ENCODE data around the gene HTR2C. TPM values are rescaled to one million over a fixed set of nuclear protein-coding genes. Genes with fewer than 3 reads are reported as not detected.
"Not testable (repeated sequence)": the region's sequence is repeated elsewhere in the genome, so short reads cannot be mapped to it uniquely, and the experiment has no call there.

HTR2C gene
- not detected in 2 replicates for total RNA-seq

DNA sequence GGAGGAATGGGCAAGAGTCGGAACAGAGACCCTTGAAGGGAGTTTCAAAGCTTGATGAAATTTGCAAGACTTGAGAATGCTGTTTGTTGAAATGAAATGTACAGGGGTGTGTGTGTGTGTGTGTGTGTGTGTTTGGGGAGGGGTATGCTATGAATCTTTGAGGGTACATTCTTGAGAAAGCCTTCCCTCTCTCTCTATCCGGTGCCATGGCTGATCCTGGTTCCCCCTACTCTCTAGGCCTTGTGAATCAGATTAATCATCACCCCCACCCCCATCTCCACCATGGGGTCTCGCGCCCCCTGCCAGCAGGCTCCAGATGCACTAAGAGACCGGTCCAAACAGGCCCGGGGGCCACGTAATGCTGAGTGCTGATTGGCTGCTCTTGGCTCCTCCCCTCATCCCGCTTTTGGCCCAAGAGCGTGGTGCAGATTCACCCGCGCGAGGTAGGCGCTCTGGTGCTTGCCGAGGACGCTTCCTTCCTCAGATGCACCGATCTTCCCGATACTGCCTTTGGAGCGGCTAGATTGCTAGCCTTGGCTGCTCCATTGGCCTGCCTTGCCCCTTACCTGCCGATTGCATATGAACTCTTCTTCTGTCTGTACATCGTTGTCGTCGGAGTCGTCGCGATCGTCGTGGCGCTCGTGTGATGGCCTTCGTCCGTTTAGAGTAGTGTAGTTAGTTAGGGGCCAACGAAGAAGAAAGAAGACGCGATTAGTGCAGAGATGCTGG is at the start of gene HTR2C:
Gene HTR2C (plus strand): TSS at position 441 of the 729 bp plus-strand sequence. CDS start 142,851 bp downstream, outside the sequence.
- no peak for DNase-seq (ENCODE audit: low read depth in 2 of 2)

DNA sequence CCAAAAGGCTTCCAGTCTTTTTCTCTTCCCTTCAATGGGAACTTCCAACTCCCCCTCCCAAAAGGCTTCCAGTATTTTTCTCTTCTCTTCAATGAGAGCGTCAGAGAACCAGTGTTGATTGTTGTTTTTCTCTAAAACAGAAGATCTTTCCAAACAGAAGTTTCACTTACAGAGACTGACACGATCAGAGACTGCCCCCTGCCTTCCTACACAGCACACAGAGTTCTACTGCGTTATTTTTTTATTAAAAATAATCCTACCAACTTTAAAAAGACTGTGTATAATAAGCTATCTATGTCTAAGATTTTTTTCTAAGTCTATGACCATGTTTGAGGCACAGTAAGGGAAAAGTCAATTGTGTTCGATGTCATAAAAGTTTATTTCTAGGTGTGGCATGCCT is 3.5 kb upstream of the HTR2C start:
- DNase-seq (ENCODE audit: low read depth in 2 of 2): no peak

DNA sequence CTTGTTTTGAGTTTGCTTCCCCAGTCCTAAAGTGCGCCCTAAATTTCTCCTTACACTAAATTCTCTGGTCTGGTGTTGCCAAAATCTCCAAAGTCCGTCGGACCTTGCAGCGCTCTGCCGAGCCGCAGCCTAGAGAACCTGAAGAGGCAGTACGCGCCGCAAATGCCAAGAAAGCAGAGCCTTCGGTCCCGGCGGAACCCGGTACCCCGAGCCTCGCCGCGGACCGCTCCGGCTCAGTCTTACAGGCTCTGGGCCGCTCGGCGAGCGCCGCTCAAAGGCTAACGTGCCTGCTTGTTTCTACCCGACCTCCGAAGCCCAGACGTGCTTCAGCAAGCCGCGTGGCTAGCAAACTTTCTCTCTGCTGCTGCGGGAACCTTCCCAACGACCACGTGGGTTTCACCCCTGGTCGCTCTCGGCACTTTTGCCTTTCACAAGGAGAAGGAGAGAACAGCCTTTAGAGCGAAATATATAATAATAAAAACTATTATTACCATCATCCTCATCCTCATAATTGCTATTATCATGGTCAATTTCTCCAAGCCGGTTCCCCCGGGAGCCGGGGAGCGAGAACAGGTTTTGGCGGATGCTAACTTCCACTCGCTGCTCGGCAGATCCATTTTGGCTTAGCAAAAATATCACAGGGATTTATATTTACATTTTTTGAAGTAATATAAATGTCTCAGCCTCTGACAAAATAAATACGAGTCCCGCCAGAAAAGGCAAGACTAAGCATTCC is 2.2 kb upstream of the HTR2C start:
- no peak for DNase-seq (ENCODE audit: low read depth in 2 of 2)

DNA sequence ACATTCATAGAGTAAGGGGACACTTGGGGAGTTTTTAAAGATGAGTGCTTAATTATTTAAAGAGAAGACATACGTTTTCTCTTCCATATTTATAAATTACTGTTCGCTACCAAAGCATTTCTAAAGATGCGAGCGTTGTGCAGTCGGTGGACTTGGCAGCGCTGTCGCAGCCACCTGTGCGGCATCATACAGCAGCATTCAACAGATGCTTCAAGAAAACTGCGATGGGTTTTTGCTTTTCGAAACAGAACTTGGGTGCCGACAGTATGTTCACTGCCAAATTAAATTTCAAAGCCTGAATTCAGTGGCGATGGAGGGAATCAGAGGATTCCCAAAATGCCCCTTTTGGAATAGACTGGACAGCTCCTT is 1.6 kb upstream of the HTR2C start:
- no peak for DNase-seq (ENCODE audit: low read depth in 2 of 2)

DNA sequence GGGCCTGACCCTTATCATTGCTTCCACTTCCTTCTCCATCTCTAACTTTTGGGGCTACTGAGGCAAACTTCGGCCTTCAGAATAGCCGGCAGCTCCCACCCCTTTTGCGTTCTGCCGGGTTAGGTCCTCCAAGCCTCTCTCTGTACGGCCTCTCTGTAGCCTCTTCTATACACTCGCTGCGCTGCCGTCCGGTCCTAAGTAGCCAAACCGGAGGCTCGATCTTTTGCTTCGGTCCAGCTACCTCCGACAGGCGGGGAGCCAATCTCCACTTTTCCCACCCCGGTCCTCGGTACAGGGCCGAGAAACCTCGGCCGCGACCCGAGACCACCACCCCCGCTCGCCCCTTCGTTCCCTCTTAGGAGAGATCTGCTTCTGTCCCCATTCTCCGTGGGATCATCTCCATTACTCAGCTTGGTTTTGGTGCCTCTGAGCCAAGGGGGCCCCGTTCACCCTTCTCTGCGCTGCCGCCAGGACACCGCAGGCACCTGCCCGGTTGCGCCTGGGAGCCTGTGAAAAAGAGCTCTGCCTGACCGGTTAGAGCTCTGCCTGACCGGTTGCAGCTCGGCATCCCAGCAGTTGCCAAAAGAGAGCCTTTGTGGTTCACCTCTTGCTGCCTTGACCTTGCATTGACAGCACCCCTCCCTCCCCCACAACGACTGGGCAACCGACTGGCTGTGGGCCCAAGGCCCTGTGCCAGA is 1.0 kb upstream of the HTR2C start:
- DNase-seq (ENCODE audit: low read depth in 2 of 2): no peak

DNA sequence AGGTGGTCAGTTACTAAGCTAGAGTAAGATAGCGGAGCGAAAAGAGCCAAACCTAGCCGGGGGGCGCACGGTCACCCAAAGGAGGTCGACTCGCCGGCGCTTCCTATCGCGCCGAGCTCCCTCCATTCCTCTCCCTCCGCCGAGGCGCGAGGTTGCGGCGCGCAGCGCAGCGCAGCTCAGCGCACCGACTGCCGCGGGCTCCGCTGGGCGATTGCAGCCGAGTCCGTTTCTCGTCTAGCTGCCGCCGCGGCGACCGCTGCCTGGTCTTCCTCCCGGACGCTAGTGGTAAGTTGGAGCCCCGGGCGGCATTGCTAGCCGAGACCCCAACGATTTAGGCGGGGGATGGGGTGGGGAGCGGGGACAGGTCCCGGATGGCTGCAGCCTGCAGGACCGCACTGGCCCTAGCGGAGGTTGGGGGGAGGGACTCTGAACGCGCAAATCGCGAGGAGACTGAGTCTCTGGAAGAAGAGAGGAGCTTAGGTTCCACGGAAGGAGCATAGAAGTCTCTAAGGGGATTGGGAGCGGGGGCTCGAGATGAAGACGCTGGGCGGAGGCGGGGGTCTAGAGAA is 573 bp downstream of the HTR2C start:
- DNase-seq (ENCODE audit: low read depth in 2 of 2): no peak

DNA sequence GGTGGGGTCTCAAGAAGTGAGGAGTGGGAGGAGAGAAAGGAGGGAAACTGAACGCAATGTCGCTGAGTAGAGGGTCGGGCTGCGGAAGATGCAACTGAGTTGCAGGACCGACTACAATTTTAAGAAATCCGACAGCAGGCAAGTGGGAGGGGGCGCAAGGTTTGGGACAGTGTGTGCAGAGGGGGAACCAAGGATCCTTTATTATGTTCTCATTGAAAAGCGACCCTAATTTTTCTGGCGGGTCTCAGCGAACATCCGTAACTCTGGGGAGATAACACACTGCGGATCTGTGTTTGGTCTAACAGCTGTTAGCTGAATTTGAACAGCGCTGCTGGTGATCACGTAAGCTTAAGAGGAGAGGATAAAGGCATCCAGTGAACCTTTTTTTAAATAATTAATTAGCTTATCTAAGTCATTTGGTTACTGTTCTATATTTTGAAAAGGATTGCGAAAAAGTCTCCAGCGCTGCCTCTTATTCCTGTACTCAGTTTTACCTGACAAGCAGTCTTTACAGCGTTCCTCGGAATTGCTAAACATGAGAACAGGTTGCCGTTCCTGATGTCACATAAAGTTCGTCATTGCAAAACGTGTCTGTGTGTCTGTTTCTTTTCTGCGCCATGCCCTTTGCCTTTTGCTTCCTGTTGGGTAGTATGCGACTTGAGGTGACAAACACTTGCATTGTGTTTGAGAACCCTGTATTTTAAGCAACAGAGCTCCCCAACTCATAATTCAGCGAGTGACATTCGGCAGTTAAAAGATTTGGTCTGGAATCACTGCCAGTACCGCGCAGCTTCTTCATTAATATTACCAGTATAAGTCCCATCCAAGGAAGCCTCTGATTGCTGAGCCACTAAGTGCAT is 1.3 kb downstream of the HTR2C start:
- no peak for DNase-seq (ENCODE audit: low read depth in 2 of 2)

DNA sequence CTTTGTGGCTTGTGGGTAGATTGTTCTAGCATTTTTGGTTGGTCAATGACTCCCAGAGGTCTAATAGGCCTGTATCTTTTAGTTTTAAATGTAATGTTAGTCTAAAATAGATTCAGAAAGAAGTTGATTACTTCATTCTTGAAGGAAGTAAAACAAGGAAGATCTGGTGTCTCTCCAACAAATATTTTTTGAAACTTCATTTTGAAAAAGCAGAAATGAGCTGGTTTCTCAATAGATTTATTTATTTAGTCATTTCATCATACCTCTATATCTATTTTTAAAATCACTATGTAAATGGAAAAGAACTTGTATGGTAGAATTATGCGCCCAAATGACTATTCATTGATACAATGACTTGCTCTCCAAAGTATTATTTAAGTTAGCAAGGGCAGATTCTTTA is 7.2 kb downstream of the HTR2C start:
- no peak for DNase-seq (ENCODE audit: low read depth in 2 of 2)

DNA sequence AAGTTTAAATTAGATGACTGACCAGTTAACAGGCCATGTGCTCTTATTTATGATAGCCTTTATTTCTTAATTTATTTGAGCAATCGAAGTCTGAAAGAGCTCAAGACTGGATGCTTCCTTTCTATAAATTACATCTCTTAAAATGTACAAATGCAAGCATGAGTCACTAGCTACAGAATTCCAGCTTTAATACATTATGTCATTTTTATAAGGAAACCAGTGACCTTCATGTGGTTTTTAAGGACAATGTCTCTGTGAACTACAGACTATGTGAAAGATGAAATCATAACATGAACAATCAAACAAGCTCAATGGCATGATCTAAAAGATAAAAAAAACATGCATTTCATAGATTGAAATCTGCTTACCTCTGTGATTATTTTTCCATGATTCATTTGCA is 15.4 kb downstream of the HTR2C start:
- no peak for DNase-seq (ENCODE audit: low read depth in 2 of 2)

DNA sequence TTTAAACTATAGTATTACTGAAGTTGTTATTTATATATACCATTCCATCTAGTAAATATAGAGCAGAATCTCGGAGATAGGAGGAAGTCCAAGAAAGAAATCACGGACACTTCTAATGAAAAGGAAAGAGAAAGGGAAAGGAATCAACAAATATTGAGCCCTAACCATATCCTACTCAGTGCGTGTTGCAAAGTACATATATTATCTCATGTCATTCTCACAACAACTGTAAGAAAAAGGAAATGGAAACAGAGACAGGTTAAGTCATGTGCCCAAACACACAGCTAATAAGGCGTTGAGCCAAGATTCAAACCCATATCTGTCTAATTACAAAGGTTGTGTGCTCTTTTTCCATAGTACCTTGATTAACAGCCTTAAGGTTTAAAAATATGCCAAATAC is 16.0 kb downstream of the HTR2C start:
- no peak for DNase-seq (ENCODE audit: low read depth in 2 of 2)

DNA sequence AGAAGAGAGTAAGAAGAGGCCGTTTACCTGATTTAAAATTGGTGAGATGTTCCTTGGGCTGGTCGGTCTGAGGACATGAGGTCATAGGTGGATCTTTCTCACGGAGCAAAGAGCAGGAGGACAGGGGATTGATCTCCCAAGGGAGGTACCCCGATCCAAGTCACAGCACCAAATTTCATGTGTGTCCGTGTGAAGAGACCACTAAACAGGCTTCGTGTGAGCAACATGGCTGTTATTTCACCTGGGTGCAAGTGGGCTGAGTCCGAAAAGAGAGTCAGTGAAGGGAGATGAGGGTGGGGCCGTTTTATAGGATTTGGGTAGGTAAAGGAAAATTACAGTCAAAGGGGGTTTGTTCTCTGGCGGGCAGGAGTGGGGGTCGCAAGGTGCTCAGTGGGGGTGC is 22.7 kb downstream of the HTR2C start:
- not testable (repeated sequence) for DNase-seq (ENCODE audit: low read depth in 2 of 2)

DNA sequence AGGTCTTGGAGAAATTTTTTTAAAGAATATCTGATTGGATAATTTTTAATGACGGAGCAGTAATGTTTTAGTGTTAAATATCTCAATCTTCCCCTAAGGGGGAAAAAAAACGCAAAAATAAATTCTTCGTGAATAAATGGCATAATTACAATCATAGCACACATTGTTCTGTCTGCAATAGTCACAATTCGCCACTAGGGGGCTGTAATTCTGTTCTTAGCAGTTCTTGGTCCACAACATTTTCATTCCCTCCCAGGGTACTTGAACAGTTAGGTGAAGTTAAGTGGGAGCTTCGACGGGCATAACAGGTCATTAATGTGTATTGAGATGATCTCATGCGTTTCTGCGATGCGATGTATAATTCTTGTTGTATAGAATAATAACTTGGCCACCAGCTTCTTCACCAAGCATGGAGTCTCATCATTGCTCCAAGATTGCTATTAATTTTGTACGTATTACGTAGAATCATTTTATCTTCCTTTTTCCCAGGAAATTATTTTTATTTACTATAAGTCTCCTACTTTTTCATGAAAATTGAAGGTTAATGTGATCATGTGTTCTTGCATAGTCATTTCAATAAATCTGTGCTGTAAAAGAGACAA is 27.2 kb downstream of the HTR2C start:
- peak; percentile 30 to 46 for DNase-seq (ENCODE audit: low read depth in 2 of 2)

DNA sequence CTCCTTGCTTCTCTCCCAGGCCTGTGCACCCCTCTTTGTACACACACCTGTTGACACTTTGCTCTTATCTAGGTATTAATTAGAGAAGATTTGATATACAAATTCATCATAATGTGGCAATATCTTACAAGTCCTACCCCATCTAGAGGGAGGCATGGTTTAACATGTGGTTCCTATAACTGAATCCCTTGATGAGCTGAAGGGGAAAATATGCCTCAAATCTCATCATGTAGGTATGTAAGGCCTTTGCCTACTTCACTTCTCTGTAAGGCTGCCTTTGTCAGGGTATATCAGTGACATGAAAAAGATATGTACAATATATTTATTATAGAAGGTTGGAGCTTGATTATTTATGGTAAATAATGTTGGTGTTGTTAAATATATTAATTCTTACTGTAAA is 31.9 kb downstream of the HTR2C start:
- no peak for DNase-seq (ENCODE audit: low read depth in 2 of 2)

DNA sequence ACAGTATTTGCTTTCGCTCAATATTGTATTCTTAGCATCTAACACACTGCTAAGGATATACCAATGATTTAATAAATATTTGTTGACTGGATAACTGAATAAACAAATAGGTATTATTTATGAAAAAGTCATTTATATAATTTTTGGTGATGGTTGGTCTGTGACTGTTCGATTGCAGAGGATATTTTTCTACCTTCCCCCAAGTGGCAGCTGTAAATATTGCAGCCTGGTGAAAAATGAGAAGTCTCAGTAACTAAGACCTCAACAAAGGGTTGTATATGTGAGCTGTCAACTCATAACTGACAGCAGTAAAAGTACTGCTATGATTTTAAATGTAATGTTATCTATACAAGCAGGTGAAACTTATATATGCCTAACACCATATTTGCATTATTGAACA is 36.0 kb downstream of the HTR2C start:
- peak in 1 of 2 donors; percentile 0 for DNase-seq (ENCODE audit: low read depth in 2 of 2)

DNA sequence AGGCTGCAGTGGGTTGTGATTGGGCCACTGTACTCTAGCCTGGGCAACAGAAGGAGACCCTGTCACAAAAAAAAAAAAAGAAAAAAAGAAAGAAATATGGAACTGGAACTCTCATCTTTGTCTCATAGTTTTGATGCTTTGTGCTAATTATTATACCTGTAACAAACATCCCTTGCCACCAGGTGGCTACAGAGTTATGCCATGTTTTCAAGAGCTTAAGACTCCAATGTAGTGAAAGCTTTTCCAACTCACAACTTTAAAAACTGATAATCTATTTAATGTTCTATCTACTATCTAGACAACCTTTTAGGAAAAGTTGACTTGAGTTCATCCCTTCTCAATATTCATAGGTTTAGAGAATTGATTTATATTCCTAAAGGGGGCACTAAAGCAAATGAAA is 42.4 kb downstream of the HTR2C start:
- peak; percentile 1 to 11 for DNase-seq (ENCODE audit: low read depth in 2 of 2)

DNA sequence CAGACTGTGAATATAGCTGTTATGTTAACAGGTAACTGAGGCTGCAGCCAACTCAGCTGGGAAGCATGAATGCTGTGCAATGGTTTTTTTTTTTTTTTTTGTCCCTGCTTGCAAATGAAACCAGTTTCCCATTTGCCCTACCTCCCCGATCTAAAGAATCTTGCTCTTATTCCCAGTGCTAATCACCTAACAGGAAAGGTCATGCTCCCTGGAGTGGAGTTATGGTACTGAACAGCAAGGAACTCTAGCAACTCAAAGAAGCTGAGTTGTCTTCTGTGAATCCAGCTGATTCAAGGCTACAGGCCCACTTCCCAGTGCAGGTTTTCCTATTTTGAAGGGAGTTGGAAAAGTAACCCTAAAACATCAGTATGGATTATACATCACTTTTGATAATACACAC is 52.1 kb downstream of the HTR2C start:
- no peak for DNase-seq (ENCODE audit: low read depth in 2 of 2)

DNA sequence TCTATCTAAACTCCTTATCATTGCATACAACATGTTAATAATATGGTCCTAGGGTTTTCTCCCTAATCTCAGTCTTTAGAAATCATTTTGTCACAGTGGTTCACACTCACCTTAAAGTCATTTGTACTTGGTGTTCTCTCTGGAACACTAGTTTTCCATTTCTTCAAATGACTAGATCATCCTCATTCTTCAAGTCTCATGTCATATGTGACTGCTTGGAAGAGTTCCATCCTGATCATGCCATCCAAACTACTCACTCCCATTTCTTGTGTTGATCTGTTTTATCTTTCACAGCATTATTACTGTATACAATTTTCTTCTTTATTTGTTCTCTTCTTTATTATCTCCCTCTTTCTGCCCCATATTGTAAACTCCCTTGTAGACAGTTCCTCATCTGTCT is 66.5 kb downstream of the HTR2C start:
- DNase-seq (ENCODE audit: low read depth in 2 of 2): no peak

DNA sequence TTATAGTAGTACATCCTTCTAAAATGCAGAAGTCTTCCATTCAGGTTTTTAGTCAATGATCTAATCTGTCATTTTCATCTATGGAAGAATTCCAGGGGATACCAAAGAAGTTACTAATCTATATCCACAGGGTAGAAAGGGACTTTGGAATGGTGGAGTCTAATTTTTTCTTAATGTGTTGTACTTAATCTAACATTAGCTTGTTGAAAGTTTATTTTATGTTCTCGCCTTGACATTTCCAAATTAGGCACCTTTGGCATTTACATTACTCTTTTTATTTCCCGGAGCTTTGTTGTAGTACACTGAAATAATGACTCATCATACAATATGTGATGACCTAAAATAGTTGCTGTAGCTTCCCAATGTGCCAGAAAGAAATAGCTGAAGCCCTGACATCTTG is 91.5 kb downstream of the HTR2C start:
- no peak for DNase-seq (ENCODE audit: low read depth in 2 of 2)

DNA sequence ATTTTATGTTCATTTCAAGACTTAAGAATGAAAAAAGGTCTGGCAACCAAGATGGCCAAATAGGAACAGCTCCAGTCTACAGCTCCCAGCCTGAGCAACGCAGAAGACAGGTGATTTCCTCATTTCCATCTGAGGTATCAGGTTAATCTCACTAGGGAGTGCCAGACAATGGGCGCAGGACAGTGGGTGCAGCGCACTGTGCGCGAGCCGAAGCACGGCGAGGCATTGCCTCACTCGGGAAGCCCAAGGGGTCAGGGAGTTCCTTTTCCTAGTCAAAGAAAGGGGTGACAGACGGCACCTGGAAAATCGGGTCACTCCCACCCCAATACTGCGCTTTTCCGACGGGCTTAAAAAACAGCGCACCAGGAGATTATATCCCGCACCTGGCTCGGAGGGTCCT is 116.6 kb downstream of the HTR2C start:
- not testable (repeated sequence) for DNase-seq (ENCODE audit: low read depth in 2 of 2)

DNA sequence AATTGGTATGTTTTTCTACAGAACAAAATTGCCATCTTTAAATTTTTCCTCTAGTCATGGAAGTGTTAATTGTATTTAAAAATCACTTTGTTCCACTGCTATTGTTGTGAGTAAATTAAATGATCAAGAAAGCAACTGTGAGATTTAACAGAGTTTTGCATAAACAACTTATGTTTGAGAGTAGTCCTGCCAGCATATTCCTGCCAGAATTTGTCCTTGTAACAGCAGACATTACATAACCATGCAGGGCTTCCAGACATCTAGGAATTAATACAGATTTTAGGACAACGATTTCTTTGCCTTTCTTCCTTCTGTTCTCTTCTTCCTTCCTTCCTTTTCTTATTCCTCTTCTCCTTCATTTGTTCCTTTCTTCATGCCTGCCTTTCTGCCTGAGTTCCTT is 125.5 kb downstream of the HTR2C start:
- DNase-seq (ENCODE audit: low read depth in 2 of 2): no peak

DNA sequence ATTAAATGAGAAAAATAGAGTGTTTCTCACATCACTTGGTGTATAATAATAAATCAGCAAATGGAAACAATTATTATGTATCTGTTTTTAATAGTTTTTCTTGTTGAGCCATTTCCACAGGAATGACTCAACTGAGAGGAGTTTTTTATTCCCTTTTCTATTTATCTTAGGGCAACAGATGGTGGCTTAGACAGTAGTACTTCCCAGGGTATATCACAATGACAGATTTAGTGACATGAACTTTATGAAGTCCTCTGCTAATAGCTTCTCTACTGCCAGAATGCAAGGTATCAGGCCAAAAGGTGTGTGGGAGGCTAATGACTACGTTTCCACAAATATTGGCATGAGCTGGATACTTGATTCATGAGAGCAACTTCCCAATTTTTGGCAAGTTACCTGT is 126.7 kb downstream of the HTR2C start:
- DNase-seq (ENCODE audit: low read depth in 2 of 2): no peak

Measured in dermis microvascular lymphatic vessel endothelial cell (primary cell).